WTC11 (cell line): ENCODE data around the gene TBRG4. TPM values are rescaled to one million over a fixed set of nuclear protein-coding genes. Genes with fewer than 3 reads are reported as not detected.

Source experiments
- ATAC-seq: fragments of 200-7000 bp; cut with Tn5 transposase; 2 replicates; pipeline ENCODE4 v1.10.0; 2021; ENCODE audit warnings: mild to moderate bottlenecking, moderate library complexity
- CTCF ChIA-PET: fragments of 300-600 bp; sonication (Branson Sonifier 250); formaldehyde crosslinking; loops from one replicate; lab custom pipeline; 2021; ENCODE audit warnings: antibody characterized with exemption; lab: Charles Lee
- POLR2A ChIA-PET: fragments of 350-600 bp; sonication (Branson Sonifier 250); formaldehyde crosslinking; loops from one replicate; lab custom pipeline; 2021; ENCODE audit warnings: antibody characterized with exemption; lab: Charles Lee
- DNase-seq: peaks from one replicate; pipeline ENCODE4 v3.0.0; 2021; ENCODE audit warnings: low spot score
- H3K27ac Mint-ChIP-seq: 2 replicates; pipeline ENCODE4 v1.8.0; 2021; ENCODE audit warnings: mixed read lengths
- H3K27me3 Mint-ChIP-seq: 2 replicates; pipeline ENCODE4 v1.8.0; 2021; ENCODE audit warnings: low read depth, mild to moderate bottlenecking, moderate library complexity, mixed read lengths
- H3K36me3 Mint-ChIP-seq: 2 replicates; pipeline ENCODE4 v1.8.0; 2021; ENCODE audit warnings: mixed read lengths
- H3K4me1 Mint-ChIP-seq: 2 replicates; pipeline ENCODE4 v1.8.0; 2022; ENCODE audit warnings: mixed read lengths
- H3K4me3 Mint-ChIP-seq: 2 replicates; pipeline ENCODE4 v1.8.0; 2021; ENCODE audit warnings: mild to moderate bottlenecking, moderate library complexity, mixed read lengths
- H3K9me3 Mint-ChIP-seq: 2 replicates; pipeline ENCODE4 v1.8.0; 2021; ENCODE audit warnings: mixed read lengths
- ATF3 ChIP-seq: sonication (generic); formaldehyde crosslinking; conservative IDR thresholded peaks from 2 replicates; pipeline ENCODE4 v1.8.1; 2022; ENCODE audit warnings: mild to moderate bottlenecking, missing genetic modification reagents
- CDX4 ChIP-seq: fragments of 250-450 bp; sonication (Bioruptor Pico); IDR thresholded peaks from 2 replicates; pipeline ENCODE4 v1.9.0; 2021; ENCODE audit warnings: moderate library complexity, mild to moderate bottlenecking, inconsistent platforms, borderline replicate concordance
- CTCF ChIP-seq: fragments of 200-600 bp; IDR thresholded peaks from 2 replicates; pipeline ENCODE4 v1.8.0; 2022; ENCODE audit warnings: antibody characterized with exemption
- ETV6 ChIP-seq: sonication (generic); formaldehyde crosslinking; IDR thresholded peaks from 2 replicates; pipeline ENCODE4 v1.8.1; 2022; ENCODE audit warnings: mild to moderate bottlenecking, missing genetic modification reagents
- FOXP4 ChIP-seq: sonication (generic); formaldehyde crosslinking; IDR thresholded peaks from 2 replicates; pipeline ENCODE4 v1.8.0; 2022; ENCODE audit warnings: mild to moderate bottlenecking, missing genetic modification reagents
- HMGA2 ChIP-seq: fragments of 250-450 bp; sonication (Bioruptor Pico); IDR thresholded peaks from 2 replicates; pipeline ENCODE4 v1.4.0; 2021; ENCODE audit warnings: mild to moderate bottlenecking, moderate library complexity
- IRF1 ChIP-seq: sonication (generic); formaldehyde crosslinking; IDR thresholded peaks from 2 replicates; pipeline ENCODE4 v1.8.0; 2023; ENCODE audit warnings: missing genetic modification reagents
- JUN ChIP-seq: sonication (generic); formaldehyde crosslinking; IDR thresholded peaks from 2 replicates; pipeline ENCODE4 v1.8.0; 2023; ENCODE audit warnings: mild to moderate bottlenecking, missing genetic modification reagents
- KAT7 ChIP-seq: sonication (generic); formaldehyde crosslinking; IDR thresholded peaks from 2 replicates; pipeline ENCODE4 v1.8.1; 2023; ENCODE audit warnings: missing genetic modification reagents, mild to moderate bottlenecking, borderline replicate concordance
- MXD4 ChIP-seq: fragments of 250-450 bp; sonication (Bioruptor Pico); IDR thresholded peaks from 2 replicates; pipeline ENCODE4 v1.8.0; 2021; ENCODE audit warnings: mild to moderate bottlenecking, moderate library complexity, borderline replicate concordance
- NFATC4 ChIP-seq: fragments of 250-450 bp; sonication (Bioruptor Pico); IDR thresholded peaks from 2 replicates; pipeline ENCODE4 v1.9.0; 2021; ENCODE audit warnings: mild to moderate bottlenecking
- NR3C1 ChIP-seq: sonication (generic); formaldehyde crosslinking; conservative IDR thresholded peaks from 2 replicates; pipeline ENCODE4 v1.8.1; 2023; ENCODE audit warnings: low read depth, mild to moderate bottlenecking, missing genetic modification reagents
- PRDM15 ChIP-seq: sonication (generic); formaldehyde crosslinking; IDR thresholded peaks from 2 replicates; pipeline ENCODE4 v1.8.0; 2022; ENCODE audit warnings: missing genetic modification reagents
- PRRX2 ChIP-seq: fragments of 250-450 bp; sonication (Bioruptor Pico); IDR thresholded peaks from 2 replicates; pipeline ENCODE4 v1.8.0; 2021; ENCODE audit warnings: mild to moderate bottlenecking
- SOX15 ChIP-seq: fragments of 250-450 bp; sonication (Bioruptor Pico); IDR thresholded peaks from 2 replicates; pipeline ENCODE4 v1.9.0; 2021; ENCODE audit warnings: mild to moderate bottlenecking
- SP1 ChIP-seq: sonication (generic); formaldehyde crosslinking; conservative IDR thresholded peaks from 2 replicates; pipeline ENCODE4 v1.8.1; 2022; ENCODE audit warnings: missing genetic modification reagents
- USF1 ChIP-seq: sonication (generic); formaldehyde crosslinking; IDR thresholded peaks from 2 replicates; pipeline ENCODE4 v1.8.0; 2022; ENCODE audit warnings: mild to moderate bottlenecking, missing genetic modification reagents
- USF2 ChIP-seq: sonication (generic); formaldehyde crosslinking; IDR thresholded peaks from 2 replicates; pipeline ENCODE4 v1.8.1; 2023; ENCODE audit warnings: mild to moderate bottlenecking, missing genetic modification reagents, moderate library complexity
- ZMAT4 ChIP-seq: fragments of 250-450 bp; sonication (Bioruptor Pico); IDR thresholded peaks from 2 replicates; pipeline ENCODE4 v1.9.0; 2021; ENCODE audit warnings: mild to moderate bottlenecking
- ZNF281 ChIP-seq: sonication (generic); formaldehyde crosslinking; IDR thresholded peaks from 2 replicates; pipeline ENCODE4 v1.8.0; 2023; ENCODE audit warnings: mild to moderate bottlenecking, missing genetic modification reagents
- ZNF317 ChIP-seq: sonication (generic); formaldehyde crosslinking; IDR thresholded peaks from 2 replicates; pipeline ENCODE4 v1.8.1; 2023; ENCODE audit warnings: low read depth, mild to moderate bottlenecking, moderate library complexity, missing genetic modification reagents, borderline replicate concordance
- total RNA-seq: library from RNA; stranded (reverse); gene quantifications from 3 replicates; pipeline ENCODE4 v1.2.3, GENCODE V29; 2021

TBRG4 gene
- total RNA-seq, 1 experiment from 2014 or later: 167 TPM

GRCh38 chr7:45159296-45159695 lies 47.8 kb upstream of the TBRG4 start (continued):
- TF ChIP-seq SP1 (CRISPR knock-in tag) (no peak), USF2 (CRISPR knock-in tag) (no peak), FOXP4 (CRISPR knock-in tag) (no peak), ETV6 (CRISPR knock-in tag) (no peak), SOX15 (CRISPR knock-in tag) (no peak), USF1 (CRISPR knock-in tag) (no peak), ZNF317 (CRISPR knock-in tag) (no peak), CDX4 (CRISPR knock-in tag) (no peak), CTCF (no peak), KAT7 (CRISPR knock-in tag) (no peak)
- TF ChIP-seq, all 79 proteins: peak for 0

GRCh38 chr7:45158471-45158870 lies 47.0 kb upstream of the TBRG4 start:
- no peak for ATAC-seq
- H3K4me3 Mint-ChIP-seq: peak overlapping the region; percentile 64
- DNase-seq: no peak
- H3K27ac Mint-ChIP-seq: no peak overlapping the region
- H3K9me3 Mint-ChIP-seq: peaks cover 4% of the 10 kb centered on the region
- POLR2A ChIA-PET: interaction anchor here (0.7 kb wide), 1 partner anchor 23 kb away, joined by 3 read pairs; no protein-coding TSS in a partner anchor
- peaks cover 13% of the 10 kb centered on the region; the same call in 1 of the 2 replicates for H3K4me1 Mint-ChIP-seq
- H3K36me3 Mint-ChIP-seq: no peaks in the 10 kb centered on the region
- peaks cover 36% of the 10 kb centered on the region for H3K27me3 Mint-ChIP-seq
- CTCF ChIA-PET: interaction anchor here (0.6 to 2.3 kb wide), 6 partner anchors 20 to 489 kb away, joined by 3 to 21 read pairs (median 6); no protein-coding TSS in a partner anchor
- no peak for TF ChIP-seq ATF3 (CRISPR knock-in tag)
- TF ChIP-seq IRF1 (CRISPR knock-in tag): no peak
- TF ChIP-seq JUN (CRISPR knock-in tag): no peak
- no peak for TF ChIP-seq ZNF281
- TF ChIP-seq HMGA2 (CRISPR knock-in tag): no peak
- no peak for TF ChIP-seq MXD4
- no peak for TF ChIP-seq PRRX2 (CRISPR knock-in tag)
- TF ChIP-seq NFATC4 (CRISPR knock-in tag): no peak
- TF ChIP-seq USF2 (CRISPR knock-in tag): no peak
- TF ChIP-seq PRDM15 (CRISPR knock-in tag): no peak
- no peak for TF ChIP-seq ZMAT4 (CRISPR knock-in tag)
- no peak for TF ChIP-seq NR3C1
